Measurements from ENCODE around the gene RAB18. TPM values are rescaled to one million over a fixed set of nuclear protein-coding genes. Genes with fewer than 3 reads are reported as not detected.

The RAB18 gene
- total RNA-seq, 1 experiment from 2014 or later, result 89.4 TPM

GRCh38 chr10:27584302-27584701, 80.2 kb downstream of the RAB18 start:
- Histone ChIP-seq H2BK20ac (ENCODE audit: low read depth, low read length, poor library complexity, severe bottlenecking) (no peak overlapping the region), H3K9me3 (ENCODE audit: control insufficient read depth, low read depth, low read length) (no peaks in the 10 kb centered on the region), H3K23ac (ENCODE audit: insufficient read length, low read depth, low read length) (no peak overlapping the region), H3K4me2 (ENCODE audit: insufficient read depth, insufficient read length, low read length) (no peak overlapping the region), H2BK12ac (ENCODE audit: insufficient read length, low read depth, low read length) (no peak overlapping the region), H4K8ac (replicated peaks; ENCODE audit: insufficient read length, low read depth, low read length) (no peak overlapping the region), H4K5ac (ENCODE audit: insufficient read length, low read depth, low read length) (no peak overlapping the region), H4K91ac (ENCODE audit: insufficient read length, low read depth, low read length) (no peak overlapping the region), H3K79me1 (ENCODE audit: insufficient read depth, low read depth, low read length, poor library complexity, severe bottlenecking) (no peaks in the 10 kb centered on the region), H2AFZ (ENCODE audit: low read length) (no peak overlapping the region), H3T11ph (ENCODE audit: low read length) (no peak overlapping the region), H3K79me2 (ENCODE audit: insufficient read depth, low read length) (no peaks in the 10 kb centered on the region), H3K23me2 (ENCODE audit: insufficient read length, low read depth, low read length, poor library complexity, severe bottlenecking) (no peaks in the 10 kb centered on the region), H3K27me3 (ENCODE audit: insufficient read depth, low read length) (no peaks in the 10 kb centered on the region), H3K4ac (ENCODE audit: low read depth, low read length) (no peak overlapping the region), H4K20me1 (ENCODE audit: control insufficient read depth, insufficient read depth, insufficient read length) (no peaks in the 10 kb centered on the region), H3K4me1 (ENCODE audit: insufficient read depth, low read length) (no peaks in the 10 kb centered on the region), H2AK5ac (ENCODE audit: insufficient read length, low read length) (no peak overlapping the region), H3K27ac (ENCODE audit: insufficient read length, low read depth, low read length) (no peak overlapping the region), H2BK120ac (ENCODE audit: low read depth, low read length, poor library complexity, severe bottlenecking) (no peak overlapping the region), H3K56ac (ENCODE audit: insufficient read length, low read depth, low read length) (no peak overlapping the region), H3K14ac (ENCODE audit: insufficient read depth, low read length) (no peak overlapping the region), H2BK5ac (ENCODE audit: insufficient read length, low read length) (no peak overlapping the region), H3K9ac (ENCODE audit: extremely low read depth, insufficient read length, low read length) (no peak overlapping the region), H3K18ac (ENCODE audit: insufficient read length, low read depth, low read length) (no peak overlapping the region), H2BK15ac (ENCODE audit: low read depth, low read length) (no peak overlapping the region)
- WGBS (ENCODE audit: extremely low coverage, insufficient read length, low lambda C conversion rate), result no CpG with 5 or more reads among the region's 2 CpGs
- Mint-ChIP-seq H3K27ac (no peak overlapping the region), H3K9me3 (peaks cover 0 to 3% of the 10 kb centered on the region in 2 experiments; a peak in 1 of 5 replicates), H3K36me3 (ENCODE audit: insufficient read depth in 1 of 3, low read depth in 3 of 3) (no peaks in the 10 kb centered on the region; a peak in 1 of 7 replicates), H3K27me3 (ENCODE audit: low read depth) (no peaks in the 10 kb centered on the region), H3K4me3 (no peak overlapping the region), H3K4me1 (no peaks in the 10 kb centered on the region)
- TF ChIP-seq CTCF (conservative IDR thresholded peaks at IDR 0.05), result no peak
- DNase-seq, result no peak

Other genes starting within 250 kb of the RAB18 start
- 0.31 and 0.46 TPM in 2 replicates for gene MKX, start 241.5 kb downstream of the RAB18 start, total RNA-seq (2021)